ENCODE measurements around the gene EPS8L2.
"Not testable (repeated sequence)": the region's sequence is repeated elsewhere in the genome, so short reads cannot be mapped to it uniquely, and the experiment has no call there.

The EPS8L2 gene

GRCh38 chr11:705646-706438 is at the start of gene EPS8L2:
Gene EPS8L2, plus strand, starts transcription at chr11:706231. Its CDS starts 3,177 bp downstream, at chr11:709408.
- peak; percentile 89 for DNase-seq

DNA sequence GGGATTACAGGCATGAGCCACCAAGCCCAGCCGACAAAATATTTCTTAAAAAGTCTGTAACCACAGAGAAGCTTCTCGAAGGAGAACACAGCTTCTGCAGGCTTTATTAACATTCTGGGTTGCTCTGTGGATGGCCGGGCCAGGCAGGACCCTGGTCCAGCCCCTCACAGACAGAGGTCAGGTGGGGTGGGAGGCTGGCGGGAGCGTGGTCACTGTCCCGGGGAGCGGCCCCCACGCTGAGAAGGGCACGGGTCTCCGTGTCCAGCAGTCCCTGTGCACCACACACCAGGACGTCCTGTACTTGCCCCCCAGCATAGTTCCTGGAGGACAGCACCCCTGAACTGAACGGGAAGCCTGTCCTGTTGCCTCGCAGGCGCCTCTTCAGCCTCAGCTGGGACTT is 49.6 kb upstream of the EPS8L2 start:
- no peak for DNase-seq

- no peak for DNase-seq
Measured at GRCh38 chr11:656866-657265, 49.2 kb upstream of the EPS8L2 start.

DNA sequence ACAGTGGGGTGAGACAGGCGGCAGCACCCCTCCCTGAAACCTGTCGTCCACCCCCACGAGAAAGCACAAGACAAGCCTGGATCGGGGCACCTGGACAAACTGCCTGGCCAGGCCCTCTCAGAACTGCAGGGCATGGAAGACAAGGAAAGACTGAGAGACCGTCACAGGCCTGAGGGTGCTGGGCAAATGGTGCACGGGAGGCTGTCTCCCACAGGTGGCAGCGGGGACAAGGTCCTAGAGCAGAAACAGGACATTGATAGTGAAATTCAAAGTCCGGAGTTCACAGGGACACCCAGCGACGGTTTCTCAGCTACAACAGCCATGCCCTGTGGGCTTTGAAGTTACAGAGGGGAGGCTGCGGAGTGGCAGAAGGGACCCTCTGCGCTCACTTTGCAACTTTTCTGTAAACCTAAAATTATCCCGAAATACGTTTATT is 48.3 kb upstream of the EPS8L2 start:
- DNase-seq, result no peak

- no peak for DNase-seq
Measured at GRCh38 chr11:659532-660085, 46.4 kb upstream of the EPS8L2 start.

GRCh38 chr11:660281-660680 is 45.8 kb upstream of the EPS8L2 start:
- DNase-seq, result no peak

- no peak for DNase-seq
Measured at GRCh38 chr11:660681-661444, 45.2 kb upstream of the EPS8L2 start.

DNA sequence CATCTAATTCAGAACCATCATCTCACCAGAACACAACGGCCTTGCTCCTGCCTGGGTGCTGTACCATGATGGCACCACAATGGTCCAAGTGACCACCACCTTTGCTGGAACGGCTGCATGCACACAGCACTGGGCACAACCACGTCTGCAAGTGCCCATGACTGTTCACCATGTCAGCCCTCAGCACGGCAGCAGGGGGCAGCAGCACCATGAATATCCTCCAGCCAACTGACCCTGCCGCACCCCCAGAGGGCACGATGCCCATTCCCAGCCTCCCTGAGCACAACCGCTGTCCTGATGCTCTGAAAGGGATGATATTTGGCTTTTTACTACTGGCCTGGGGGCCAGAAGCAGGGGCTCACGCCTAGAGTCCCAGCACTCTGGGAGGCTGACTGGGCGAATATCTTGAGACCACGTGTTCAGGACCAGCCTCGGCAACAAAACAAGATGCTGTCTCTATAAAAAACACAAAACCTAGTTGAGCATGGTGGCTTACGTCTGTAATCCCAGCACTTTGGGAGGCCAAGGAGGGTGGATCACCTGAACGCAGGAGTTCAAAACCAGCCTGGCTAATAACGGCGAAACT is 43.2 kb upstream of the EPS8L2 start:
- peak; percentile 80 for DNase-seq

DNA sequence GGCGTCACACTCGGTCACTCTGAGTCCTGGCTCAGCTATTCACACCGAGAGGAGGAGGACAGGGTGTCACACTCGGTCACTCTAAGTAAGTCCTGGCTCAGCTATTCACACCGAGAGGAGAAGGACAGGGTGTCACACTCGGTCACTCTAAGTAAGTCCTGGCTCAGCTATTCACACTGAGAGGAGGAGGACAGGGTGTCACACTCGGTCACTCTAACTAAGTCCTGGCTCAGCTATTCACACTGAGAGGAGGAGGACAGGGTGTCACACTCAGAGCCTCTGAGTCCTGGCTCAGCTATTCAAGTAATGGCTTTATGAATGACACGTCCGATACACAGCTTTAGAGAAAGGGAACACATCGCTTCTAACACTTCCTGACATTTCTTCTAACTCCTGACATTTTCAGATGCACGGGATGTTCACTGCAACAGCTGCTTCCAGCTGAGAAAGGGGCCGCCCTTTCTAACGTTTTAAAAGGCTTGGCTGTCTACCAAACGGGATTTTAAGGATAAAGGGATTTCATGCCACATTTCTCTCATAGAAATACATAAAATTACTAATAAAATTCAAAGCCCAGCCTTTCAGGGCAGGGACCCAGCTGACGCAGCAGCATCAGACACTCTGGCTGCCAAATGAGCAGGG is 40.8 kb upstream of the EPS8L2 start:
- no peak for DNase-seq

DNA sequence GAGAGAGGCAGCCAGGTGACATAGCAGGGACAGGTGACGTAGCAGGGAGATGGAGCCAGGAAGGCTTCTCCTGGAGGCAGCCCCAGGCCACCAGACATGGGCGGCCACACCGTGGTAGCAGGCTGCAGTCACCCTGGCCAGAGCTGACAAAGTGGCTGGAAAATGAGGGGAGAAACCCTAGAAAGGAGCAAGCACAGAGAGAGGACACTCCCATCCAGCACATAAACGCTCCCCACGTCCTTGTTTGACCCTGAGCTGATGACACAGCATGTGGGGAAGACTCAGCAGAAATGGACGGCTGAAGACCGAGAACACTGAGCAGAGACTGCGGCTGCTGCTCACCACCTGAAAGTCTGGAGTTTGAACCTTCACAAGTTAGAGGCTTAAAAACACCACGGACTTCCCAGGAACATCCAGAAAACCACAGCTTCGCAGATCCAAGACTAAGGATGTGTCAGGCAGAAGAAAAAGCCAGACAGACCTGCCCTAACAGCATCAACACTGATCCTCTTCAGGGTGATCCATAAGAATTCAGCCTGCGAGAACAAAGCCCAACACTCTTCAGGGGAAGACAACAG is 40.2 kb upstream of the EPS8L2 start:
- DNase-seq, result no peak

GRCh38 chr11:673866-674265 is 32.2 kb upstream of the EPS8L2 start:
- no peak for DNase-seq

DNA sequence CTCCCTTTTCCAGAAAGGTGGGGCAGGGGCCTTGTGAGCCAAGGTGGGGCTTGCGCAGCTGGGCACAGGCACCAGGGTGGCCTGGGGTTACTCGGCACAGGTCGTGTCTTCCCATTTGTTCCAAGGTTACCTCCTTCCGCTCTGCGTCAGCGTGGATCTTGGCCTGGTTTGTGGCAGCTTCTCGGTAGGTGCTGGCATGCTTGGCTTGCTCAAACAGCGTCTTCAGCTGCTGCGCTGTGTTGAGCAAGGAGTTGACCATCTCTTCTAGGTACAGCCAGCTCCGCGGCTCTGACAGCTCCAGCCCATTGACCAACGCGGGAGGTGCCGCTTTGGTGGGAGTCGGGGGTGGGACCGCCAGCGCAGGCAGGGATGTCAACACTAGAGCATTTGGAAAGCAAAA is 31.6 kb upstream of the EPS8L2 start:
- DNase-seq, result no peak

GRCh38 chr11:678297-678696 is 27.7 kb upstream of the EPS8L2 start:
- DNase-seq, result no peak

GRCh38 chr11:679271-680207 is 26.5 kb upstream of the EPS8L2 start:
- DNase-seq, result no peak

- no peak for DNase-seq
Measured at GRCh38 chr11:680476-680875, 25.6 kb upstream of the EPS8L2 start.

DNA sequence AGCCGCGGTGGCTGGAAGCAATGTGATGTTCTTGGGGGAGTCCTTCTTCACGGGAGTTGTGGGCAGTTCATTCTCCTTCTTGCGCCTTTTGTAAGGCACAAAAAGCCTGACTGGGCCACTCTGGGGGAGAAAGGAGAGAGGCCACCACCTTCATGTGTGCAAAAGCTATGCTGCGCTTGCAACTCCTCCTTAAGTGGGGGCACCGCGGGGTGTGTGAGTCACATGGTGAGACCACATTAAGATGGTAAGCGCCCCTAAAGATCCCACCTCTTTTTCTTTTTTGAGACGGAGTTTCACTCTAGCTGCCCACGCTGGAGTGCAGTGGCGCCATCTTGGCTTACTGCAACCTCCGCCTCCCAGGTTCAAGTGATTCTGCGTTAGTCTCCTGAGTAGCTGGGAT is 25.1 kb upstream of the EPS8L2 start:
- no peak for DNase-seq

- no peak for DNase-seq
Measured at GRCh38 chr11:686451-687243, 19.4 kb upstream of the EPS8L2 start.

DNA sequence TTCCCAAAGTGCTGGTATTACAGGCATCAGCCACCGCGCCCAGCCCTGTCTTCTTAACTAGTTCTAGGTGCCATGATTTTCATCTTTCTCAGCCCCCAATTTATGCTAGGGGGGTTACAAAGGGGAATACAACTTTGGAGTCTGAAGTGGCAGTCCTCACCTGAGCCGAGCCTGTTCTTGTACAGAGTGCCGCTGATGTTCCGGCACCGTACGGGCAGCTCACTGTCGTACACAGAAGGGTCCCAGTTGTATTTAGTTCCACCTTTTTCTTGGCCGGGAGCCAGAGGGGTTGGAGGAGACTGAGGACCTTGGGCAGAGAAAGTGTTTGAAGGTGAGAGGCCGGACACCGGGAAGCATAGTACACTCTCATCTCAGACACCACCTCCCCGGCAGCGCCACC is 18.3 kb upstream of the EPS8L2 start:
- DNase-seq, result no peak

GRCh38 chr11:688681-689080 is 17.4 kb upstream of the EPS8L2 start:
- DNase-seq, result no peak

DNA sequence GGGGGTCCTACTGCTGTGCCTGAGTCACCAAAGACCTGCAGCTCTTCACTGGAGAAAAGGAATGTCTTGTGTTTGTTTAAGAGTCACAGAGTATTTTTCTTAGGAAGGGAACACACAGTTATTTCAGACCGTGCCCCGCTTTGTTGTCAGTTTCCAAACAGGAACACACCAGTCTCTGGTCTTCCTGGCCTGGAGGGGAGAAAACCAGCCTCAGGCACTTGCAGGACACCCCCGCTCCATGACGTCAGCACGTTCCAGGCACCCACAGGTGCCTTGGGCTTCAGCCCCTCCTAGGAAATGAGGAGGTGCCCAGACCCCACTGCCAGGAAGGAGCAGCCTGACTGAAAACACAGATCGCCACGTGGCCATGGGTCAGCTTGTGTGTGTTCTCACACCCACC is 16.4 kb upstream of the EPS8L2 start:
- DNase-seq, result no peak

- DNase-seq, result not testable (repeated sequence)
Measured at GRCh38 chr11:690244-690643, 15.8 kb upstream of the EPS8L2 start.

Data from DMS53 (cell line).